Measurements from ENCODE around the gene THADA. TPM values are rescaled to one million over a fixed set of nuclear protein-coding genes. Genes with fewer than 3 reads are reported as not detected.

Gene THADA
- total RNA-seq, 4 donors from 2014 or later: 35.7 to 49.2 (median 47.4) TPM

- Histone ChIP-seq H3K36me3 (no peaks in the 10 kb centered on the region), H3K27ac (peak overlapping the region in 1 of 4 donors; percentile 68), H3K9me3 (no peaks in the 10 kb centered on the region), H3K4me1 (peaks cover 0 to 56% (median 19%) of the 10 kb centered on the region in 4 donors), H3K27me3 (no peaks in the 10 kb centered on the region), H3K4me3 (no peak overlapping the region)
- TF ChIP-seq POLR2A (IDR thresholded peaks at IDR 0.05): no peak
- no peak for TF ChIP-seq EP300 (IDR thresholded peaks at IDR 0.05)
- TF ChIP-seq CTCF (IDR thresholded peaks at IDR 0.05): no peak
- no peak for DNase-seq (ENCODE audit: low spot score in 2 of 2)
- 77 to 80% methylated on average over 3 of the region's 3 CpGs for WGBS, 2 donors
Measured at GRCh38 chr2:43419243-43419642, 176.6 kb downstream of the THADA start.

GRCh38 chr2:43418680-43419079 is 177.2 kb downstream of the THADA start:
- Histone ChIP-seq H3K27ac (no peak overlapping the region), H3K27me3 (no peaks in the 10 kb centered on the region), H3K4me3 (no peak overlapping the region), H3K9me3 (no peaks in the 10 kb centered on the region), H3K4me1 (peaks cover 0 to 61% (median 18%) of the 10 kb centered on the region in 4 donors), H3K36me3 (no peaks in the 10 kb centered on the region)
- WGBS, 2 donors: 81 to 90% methylated on average over 3 of the region's 3 CpGs
- no peak for TF ChIP-seq CTCF (IDR thresholded peaks at IDR 0.05)
- TF ChIP-seq POLR2A (IDR thresholded peaks at IDR 0.05): no peak
- TF ChIP-seq EP300 (IDR thresholded peaks at IDR 0.05): no peak
- no peak for DNase-seq (ENCODE audit: low spot score in 2 of 2)

GRCh38 chr2:43417300-43417699 is 178.5 kb downstream of the THADA start:
- Histone ChIP-seq H3K27ac (peak overlapping the region in 2 of 4 donors; percentile 43 to 48), H3K4me1 (peaks cover 0 to 73% (median 20%) of the 10 kb centered on the region in 4 donors), H3K4me3 (no peak overlapping the region), H3K36me3 (no peaks in the 10 kb centered on the region), H3K9me3 (no peaks in the 10 kb centered on the region), H3K27me3 (no peaks in the 10 kb centered on the region)
- DNase-seq (ENCODE audit: low spot score in 2 of 2): no peak
- TF ChIP-seq POLR2A (IDR thresholded peaks at IDR 0.05) (no peak), EP300 (IDR thresholded peaks at IDR 0.05) (no peak), CTCF (IDR thresholded peaks at IDR 0.05) (no peak)
- WGBS, 2 donors: 67 to 69% methylated on average over 1 of the region's 1 CpG

- DNase-seq (ENCODE audit: low spot score in 2 of 2): no peak
- Histone ChIP-seq H3K27me3 (no peaks in the 10 kb centered on the region), H3K27ac (peak overlapping the region in 2 of 4 donors; percentile 48 to 49), H3K4me3 (no peak overlapping the region), H3K4me1 (peaks cover 0 to 82% (median 20%) of the 10 kb centered on the region in 4 donors), H3K9me3 (no peaks in the 10 kb centered on the region), H3K36me3 (no peaks in the 10 kb centered on the region)
- TF ChIP-seq CTCF (IDR thresholded peaks at IDR 0.05) (no peak), EP300 (IDR thresholded peaks at IDR 0.05) (no peak), POLR2A (IDR thresholded peaks at IDR 0.05) (no peak)
- WGBS, 2 donors: 70 to 71% methylated on average over 7 of the region's 7 CpGs
Measured at GRCh38 chr2:43415592-43415991, 180.2 kb downstream of the THADA start.

GRCh38 chr2:43414586-43415135 is 181.2 kb downstream of the THADA start:
- Histone ChIP-seq H3K4me3 (no peak overlapping the region), H3K27ac (peak overlapping the region in 2 of 4 donors; percentile 48 to 53), H3K36me3 (no peaks in the 10 kb centered on the region), H3K27me3 (no peaks in the 10 kb centered on the region), H3K4me1 (peaks cover 0 to 73% (median 18%) of the 10 kb centered on the region in 4 donors), H3K9me3 (no peaks in the 10 kb centered on the region)
- DNase-seq (ENCODE audit: low spot score in 2 of 2): no peak
- no peak for TF ChIP-seq EP300 (IDR thresholded peaks at IDR 0.05)
- TF ChIP-seq POLR2A (IDR thresholded peaks at IDR 0.05): no peak
- no peak for TF ChIP-seq CTCF (IDR thresholded peaks at IDR 0.05)
- 58 to 59% methylated on average over 4 of the region's 4 CpGs for WGBS, 2 donors
